Left cardiac atrium (tissue), 4 donors: ENCODE data around the gene C2orf74. TPM values are rescaled to one million over a fixed set of nuclear protein-coding genes. Genes with fewer than 3 reads are reported as not detected.

ENCODE experiments used
- ATAC-seq, 2 donors: fragments of 200-7000 bp; cut with Tn5 transposase; one replicate each; pipeline ENCODE4 v1.9.1; 2020; ENCODE audit warnings: mild to moderate bottlenecking in 2 of 2, moderate library complexity in 2 of 2
- DNase-seq: peaks from one replicate; pipeline ENCODE4 v3.0.0-alpha.2; 2020
- intact Hi-C, 2 donors: fragments of 100-400 bp; cut with DNase I; formaldehyde crosslinking; loops; one replicate each; pipeline versions ENCODE4 v1.14.1 to v1.15.1; 2022 to 2023
- total RNA-seq, 2 donors: library from RNA; stranded (reverse); fragmentation: NEBNext Ultra II Directional; extraction: Animal tissue kit (Norgen Biotek cat#: 25700); gene quantifications; one replicate each; pipeline ENCODE4 v1.2.1, GENCODE V29; 2021
- donor health status: DM: no; HTN: yes; CAD: no.
- donor health status: DM: no; HTN: yes; CAD: no; lungs with severe emphysema.
- donor health status: DM: yes; HTN: yes; CAD: no.
- donor health status: Dilated cardiomyopathy.

The C2orf74 gene
- total RNA-seq, 2 donors from 2014 or later = 12.4 to 30.0 TPM

GRCh38 chr2:61165946-61166345 lies 4.0 kb downstream of the C2orf74 start:
- intact Hi-C loops = no loop called here
- ATAC-seq (no peak), DNase-seq (no peak)

- DNase-seq = no peak
- ATAC-seq = no peak
- intact Hi-C loops = no loop called here
Measured at GRCh38 chr2:61167579-61167978, 5.6 kb downstream of the C2orf74 start.

DNA sequence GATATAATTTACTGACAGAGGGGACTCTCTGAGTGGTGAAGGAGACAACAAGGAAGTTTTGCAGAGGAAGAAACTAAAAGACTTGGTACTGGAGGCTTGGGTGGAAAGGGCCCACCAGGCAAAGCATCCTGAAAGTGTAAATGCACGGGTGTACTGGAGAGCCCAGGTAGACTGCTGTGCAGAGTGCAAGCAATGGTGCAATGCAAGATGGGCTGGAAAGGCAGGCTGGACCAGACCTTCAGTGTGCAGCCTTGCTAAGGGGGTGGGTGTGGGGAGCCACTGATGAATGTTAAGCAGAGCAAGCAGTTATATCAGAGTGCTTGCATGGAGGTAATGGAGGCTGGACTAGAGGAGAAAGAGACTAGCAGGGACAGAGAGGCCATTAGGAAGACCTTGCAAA lies 10.7 kb downstream of the C2orf74 start:
- no peak for DNase-seq
- intact Hi-C loops = no loop called here
- no peak for ATAC-seq

- intact Hi-C loops = no loop called here
- ATAC-seq (no peak), DNase-seq (no peak)
Measured at GRCh38 chr2:61173116-61173515, 11.1 kb downstream of the C2orf74 start.

DNA sequence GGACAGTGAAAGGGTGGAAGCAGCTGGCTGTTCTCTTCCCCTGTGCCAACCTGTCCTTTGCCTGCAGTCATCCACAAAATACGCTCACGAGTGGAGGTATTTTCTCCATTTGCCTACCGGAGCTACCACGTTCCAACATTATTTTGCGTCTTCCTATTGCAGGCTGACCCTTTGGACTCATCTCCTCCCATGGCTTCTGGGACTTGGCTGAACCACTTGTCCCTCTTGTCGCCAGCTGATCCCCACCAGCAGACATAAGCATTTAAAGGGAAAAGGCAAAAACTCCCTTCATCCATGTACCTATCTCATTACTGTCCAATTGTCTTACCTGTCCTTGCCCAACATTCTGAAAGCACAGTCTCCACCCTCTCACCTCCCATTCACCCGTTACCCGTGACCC lies 13.0 kb downstream of the C2orf74 start:
- intact Hi-C loops = no loop called here
- ATAC-seq (no peak), DNase-seq (no peak)

GRCh38 chr2:61176755-61177726 lies 15.1 kb downstream of the C2orf74 start:
- intact Hi-C loops = no loop called here
- DNase-seq = peak; percentile 96
- ATAC-seq = peak; percentile 92 to 93

DNA sequence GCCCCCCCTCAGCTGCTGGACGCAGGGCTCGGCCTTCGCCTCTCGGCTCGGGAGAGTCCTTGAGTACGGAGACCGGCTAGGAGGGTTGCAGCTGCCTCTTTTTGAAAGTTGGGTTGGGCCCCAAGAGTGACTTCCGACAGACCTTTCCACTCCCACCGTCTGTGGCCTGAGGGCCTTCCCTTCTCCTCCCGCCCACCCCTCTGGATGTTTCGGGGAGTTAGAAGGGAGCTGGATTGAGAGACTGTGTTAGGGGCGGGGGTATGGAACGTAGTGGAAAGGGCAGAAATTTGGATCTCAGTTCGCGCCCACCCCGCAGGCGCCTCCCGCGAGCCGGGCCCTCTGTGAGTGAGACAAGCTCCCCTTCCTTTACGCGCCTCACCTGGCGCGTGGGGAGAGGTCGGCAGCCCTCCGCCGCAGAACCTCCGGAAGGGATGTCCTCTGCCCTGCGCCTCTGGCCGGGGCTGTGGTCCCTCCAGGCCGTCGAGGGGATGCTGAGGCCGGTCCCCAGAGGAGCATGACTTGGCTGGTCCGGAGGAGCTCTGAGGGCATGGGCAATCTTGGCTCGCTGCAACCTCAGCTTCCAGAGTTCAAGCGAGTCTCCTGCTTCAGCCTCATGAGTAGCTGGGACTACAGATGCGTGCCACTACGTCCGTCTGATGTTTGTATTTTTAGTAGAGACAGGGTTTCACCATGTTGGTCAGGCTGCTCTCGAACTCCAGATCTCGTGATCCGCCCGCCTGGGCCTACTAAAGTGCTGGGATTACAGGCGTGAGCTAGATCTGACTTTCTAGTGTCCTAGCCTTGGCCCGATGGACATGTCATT lies 15.9 kb downstream of the C2orf74 start:
- peak; percentile 33 for DNase-seq
- intact Hi-C loops = no loop called here
- ATAC-seq = peak; percentile 0 to 9

DNA sequence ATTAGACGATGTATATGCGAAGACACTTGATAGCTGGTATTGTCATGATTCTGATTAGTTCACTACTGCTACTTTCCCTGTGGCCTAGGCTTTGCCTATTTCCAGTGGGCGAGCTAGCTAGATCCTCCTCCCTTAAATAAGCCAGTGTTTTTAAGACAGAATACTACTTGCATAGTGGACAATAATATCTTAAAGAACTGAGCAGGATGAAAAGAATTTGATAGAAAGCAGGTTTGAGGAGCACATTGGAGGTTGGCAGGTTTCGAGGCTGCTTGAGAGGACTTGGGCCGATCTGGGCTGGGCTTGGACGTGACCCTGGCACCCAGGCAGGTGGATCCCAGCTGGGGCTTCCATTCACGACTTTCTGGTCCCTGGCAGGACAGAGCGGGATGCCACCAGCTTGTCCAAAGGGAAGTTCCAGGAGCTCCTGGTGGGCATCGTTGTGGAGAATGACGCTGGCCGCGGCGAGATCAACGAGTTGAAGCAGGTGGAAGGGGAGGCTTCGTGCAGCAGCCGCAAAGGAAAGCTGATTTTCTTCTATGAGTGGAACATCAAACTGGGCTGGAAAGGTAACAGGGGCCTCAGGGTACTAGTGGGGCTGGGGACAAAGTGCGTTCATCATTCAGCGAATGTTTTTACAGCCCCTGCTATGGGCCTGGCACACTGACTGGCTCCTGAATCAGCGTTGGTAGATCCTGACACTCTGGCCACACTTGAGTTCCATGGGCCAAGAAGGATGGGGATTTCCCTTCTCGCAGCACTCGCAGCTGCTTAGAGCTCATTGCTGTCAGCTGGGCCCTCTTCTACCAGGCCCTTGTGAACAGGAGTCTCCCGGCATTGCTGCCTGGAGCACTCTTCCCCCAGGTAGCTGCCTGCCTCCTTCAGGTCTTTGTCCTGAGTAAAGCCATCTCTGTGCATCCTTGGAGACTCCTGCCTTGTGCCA lies 16.9 kb downstream of the C2orf74 start:
- no peak for ATAC-seq

DNA sequence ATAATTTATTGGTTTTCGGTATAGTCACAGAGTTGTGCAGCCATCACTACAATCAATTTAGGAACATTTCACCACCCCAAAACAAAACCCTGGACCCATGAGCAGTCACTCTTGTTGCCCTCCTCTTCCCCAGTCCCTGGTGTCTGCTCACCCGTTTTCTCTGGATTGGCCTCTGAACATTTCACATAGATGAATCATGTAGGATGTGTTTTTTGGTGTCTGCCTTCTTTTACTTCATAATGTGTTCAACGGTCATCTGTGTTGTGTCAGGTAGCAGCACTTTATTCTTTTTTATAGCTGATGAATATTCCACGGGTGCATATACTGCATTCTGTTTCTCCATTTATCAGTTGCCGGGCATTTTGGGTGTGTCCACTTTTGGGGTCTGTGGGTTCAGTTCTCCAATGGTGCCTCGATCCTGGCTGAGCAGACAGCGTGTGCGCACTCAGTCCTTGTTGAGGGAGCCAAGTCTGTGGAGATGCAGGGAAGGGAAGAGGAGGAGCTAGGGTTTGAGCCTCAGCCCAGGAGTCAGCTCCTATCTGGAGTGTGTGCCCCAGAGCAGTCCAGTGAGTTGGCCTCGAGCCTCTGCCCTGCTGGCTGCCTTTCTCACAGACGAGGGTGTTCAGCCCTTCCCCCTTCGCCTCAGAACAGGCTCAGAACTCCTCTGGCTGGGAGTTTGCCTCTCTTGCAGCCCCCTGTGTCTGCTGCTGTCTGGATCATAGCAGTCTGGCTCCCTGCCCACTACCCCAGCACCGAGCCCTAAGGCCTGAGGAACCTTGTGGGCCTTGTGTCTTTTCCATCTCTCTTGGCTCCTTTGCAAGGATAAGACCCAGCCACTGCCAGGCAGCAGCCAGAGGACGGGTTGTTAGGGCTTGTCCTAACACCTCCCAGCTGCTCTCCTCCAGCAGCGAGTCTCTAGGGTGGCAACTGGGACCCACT lies 18.0 kb downstream of the C2orf74 start:
- ATAC-seq (peak; percentile 56 to 68), DNase-seq (peak; percentile 85)
- intact Hi-C loops = no loop called here

More for the DNA sequence above, 16.9 kb downstream of the C2orf74 start:
- DNase-seq = no peak
- intact Hi-C loops = no loop called here

DNA sequence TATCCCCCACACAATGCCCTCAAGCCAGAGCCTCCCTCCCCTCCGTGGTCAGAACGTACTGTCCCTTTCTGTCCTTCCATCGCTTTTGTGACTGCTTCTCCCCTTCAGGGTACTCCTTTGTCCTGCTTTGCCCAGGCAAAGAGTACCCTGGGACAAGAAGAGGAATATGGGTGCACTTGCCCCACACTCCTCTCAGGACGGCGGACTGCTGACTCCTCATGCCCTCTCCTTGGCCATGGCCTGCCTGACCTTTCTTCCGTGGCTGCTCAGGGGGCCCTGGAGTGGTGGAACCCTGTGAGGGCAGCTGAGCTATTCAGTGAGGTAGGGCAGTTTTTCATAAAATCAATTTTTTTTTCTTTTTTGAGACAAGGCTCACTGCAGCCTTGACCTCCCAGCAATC lies 18.7 kb downstream of the C2orf74 start:
- DNase-seq = no peak
- ATAC-seq = no peak
- intact Hi-C loops = no loop called here

- no peak for DNase-seq
- intact Hi-C loops = no loop called here
- no peak for ATAC-seq
Measured at GRCh38 chr2:61181382-61182058, 19.5 kb downstream of the C2orf74 start.

DNA sequence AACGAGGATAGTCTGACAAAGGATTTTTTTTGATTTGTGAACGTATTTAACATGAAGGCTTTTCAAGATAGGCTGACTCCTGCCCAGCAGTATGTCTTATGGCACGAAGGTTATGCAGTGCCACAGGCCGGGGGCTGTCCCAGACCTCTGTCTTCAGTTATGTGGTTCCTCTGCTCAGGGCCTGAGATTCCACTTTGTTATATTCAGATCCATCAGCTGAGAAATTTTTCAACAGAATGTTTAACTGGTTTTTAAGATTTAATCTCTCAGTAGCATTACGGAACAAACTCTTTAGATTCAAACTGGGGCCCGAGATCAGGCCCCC lies 20.0 kb downstream of the C2orf74 start:
- intact Hi-C loops = no loop called here
- no peak for DNase-seq
- no peak for ATAC-seq

GRCh38 chr2:61183795-61184194 lies 21.8 kb downstream of the C2orf74 start:
- DNase-seq = no peak
- intact Hi-C loops = no loop called here
- ATAC-seq = no peak

DNA sequence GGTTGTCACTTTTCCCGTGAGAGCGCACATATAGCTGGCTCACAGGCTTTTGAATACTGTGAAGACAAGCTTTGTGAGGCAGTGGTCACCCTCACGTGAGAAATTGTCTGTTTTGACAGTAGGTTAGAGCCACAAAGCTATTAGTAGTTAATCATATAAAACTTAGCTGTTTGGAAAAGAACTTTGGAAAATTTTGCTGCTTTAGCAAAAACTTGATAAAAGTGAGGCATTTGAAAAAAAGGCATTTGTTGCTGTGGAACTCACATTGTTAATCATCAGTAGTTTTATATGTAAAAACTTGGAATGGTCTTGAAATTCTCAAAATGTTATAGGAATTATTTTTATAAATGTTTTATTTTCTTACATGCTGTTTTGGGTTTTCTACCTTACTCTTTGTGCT lies 22.3 kb downstream of the C2orf74 start:
- DNase-seq (no peak), ATAC-seq (no peak)
- intact Hi-C loops = no loop called here

GRCh38 chr2:61185231-61185728 lies 23.3 kb downstream of the C2orf74 start:
- intact Hi-C loops = no loop called here
- ATAC-seq (no peak), DNase-seq (no peak)

DNA sequence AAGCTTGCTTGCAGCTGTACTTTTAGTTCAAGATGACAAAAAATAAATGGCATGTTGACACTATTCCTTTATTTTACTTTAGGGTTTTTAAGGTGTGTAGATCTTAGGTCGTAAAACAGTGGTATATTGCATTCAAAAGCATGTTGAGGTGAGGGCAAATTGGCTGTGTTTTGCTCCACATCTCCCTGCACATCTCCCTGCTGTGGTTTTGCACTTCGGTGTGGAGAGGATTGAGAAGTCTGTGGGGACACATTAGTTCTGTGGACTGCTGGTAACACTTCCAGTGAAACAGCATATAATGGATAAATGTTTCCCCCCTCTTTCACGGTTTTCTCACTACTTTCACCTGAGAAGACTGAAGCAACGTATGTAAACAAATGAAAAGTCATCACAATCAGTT lies 25.1 kb downstream of the C2orf74 start:
- no peak for ATAC-seq
- intact Hi-C loops = no loop called here

More for the DNA sequence above, 25.1 kb downstream of the C2orf74 start:
- DNase-seq = no peak
